Measurements from ENCODE around the gene GAS6.

DNA sequence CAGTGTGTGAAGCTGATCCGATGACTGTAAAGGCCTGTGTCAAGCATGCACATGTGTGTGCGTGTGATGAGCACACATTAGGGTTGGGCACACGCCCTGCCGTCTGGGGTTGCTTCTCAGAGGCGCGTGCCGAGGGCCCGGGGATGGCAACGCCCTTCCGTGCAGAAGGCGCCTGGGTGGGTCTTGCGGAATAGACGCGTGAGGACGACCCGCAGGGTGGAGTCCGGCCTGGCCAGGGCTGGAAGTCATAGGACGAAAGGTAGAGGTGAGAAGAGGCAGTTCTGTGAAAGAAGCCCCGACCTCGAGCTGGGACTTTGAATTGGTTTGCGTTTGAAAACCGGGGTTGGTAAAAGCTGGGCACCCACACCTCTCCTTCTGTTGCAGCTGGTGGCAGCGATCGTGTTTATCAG, 69.1 kb downstream of the GAS6 start:
- TF ChIP-seq, protein P1, sequence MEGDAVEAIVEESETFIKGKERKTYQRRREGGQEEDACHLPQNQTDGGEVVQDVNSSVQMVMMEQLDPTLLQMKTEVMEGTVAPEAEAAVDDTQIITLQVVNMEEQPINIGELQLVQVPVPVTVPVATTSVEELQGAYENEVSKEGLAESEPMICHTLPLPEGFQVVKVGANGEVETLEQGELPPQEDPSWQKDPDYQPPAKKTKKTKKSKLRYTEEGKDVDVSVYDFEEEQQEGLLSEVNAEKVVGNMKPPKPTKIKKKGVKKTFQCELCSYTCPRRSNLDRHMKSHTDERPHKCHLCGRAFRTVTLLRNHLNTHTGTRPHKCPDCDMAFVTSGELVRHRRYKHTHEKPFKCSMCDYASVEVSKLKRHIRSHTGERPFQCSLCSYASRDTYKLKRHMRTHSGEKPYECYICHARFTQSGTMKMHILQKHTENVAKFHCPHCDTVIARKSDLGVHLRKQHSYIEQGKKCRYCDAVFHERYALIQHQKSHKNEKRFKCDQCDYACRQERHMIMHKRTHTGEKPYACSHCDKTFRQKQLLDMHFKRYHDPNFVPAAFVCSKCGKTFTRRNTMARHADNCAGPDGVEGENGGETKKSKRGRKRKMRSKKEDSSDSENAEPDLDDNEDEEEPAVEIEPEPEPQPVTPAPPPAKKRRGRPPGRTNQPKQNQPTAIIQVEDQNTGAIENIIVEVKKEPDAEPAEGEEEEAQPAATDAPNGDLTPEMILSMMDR (IDR thresholded peaks at IDR 0.05; ENCODE audit: low read depth, low read length) = no peak
- TF ChIP-seq EZH2phosphoT487 (IDR thresholded peaks at IDR 0.05; ENCODE audit: low read depth) = no peak

Data from OCI-LY3 (cell line).